ENCODE data around the gene GLIPR1.
A peak's percentile ranks its signal among the peaks of the same experiment; 100 is the strongest.
"Not testable (repeated sequence)": the region's sequence is repeated elsewhere in the genome, so short reads cannot be mapped to it uniquely, and the experiment has no call there.

Gene GLIPR1

DNA sequence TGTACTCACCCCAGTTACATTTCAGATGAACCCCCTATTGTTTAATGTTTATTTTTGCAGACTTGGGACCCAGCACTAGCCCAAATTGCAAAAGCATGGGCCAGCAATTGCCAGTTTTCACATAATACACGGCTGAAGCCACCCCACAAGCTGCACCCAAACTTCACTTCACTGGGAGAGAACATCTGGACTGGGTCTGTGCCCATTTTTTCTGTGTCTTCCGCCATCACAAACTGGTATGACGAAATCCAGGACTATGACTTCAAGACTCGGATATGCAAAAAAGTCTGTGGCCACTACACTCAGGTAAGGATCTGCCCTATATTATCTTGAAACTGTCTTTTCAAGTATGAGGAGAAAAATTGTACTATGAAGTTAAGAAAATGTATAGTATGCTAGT, 1.2 kb downstream of the GLIPR1 start:
- FAIRE-seq, result peak; percentile 82

DNA sequence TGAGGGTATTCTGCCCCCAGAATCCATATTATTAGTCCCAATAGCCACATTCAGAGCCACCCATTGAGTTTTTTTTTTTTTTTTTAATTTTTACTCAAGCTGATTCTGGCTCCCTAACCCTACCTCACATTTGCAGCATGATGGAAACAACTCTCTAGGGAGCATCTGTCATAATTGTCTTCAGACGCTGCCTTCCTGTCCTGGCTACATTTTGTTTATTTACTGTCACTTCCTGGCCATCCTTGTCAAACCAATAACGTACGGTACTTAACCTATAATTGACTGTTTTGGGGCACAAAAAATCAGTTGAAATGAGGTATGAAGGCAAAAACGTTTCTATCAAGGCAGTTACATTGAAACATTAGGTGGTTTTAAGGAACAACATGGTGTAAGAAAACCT, 2.1 kb downstream of the GLIPR1 start:
- FAIRE-seq (peak; percentile 67), DNase-seq (ENCODE audit: insufficient read length, low spot score) (no peak)
- TF ChIP-seq POLR2A (IDR thresholded peaks at IDR 0.05; ENCODE audit: low read depth, low read length), result no peak

More for the DNA sequence above, 1.2 kb downstream of the GLIPR1 start:
- DNase-seq (ENCODE audit: insufficient read length, low spot score), result no peak
- no peak for TF ChIP-seq POLR2A (IDR thresholded peaks at IDR 0.05; ENCODE audit: low read depth, low read length)

DNA sequence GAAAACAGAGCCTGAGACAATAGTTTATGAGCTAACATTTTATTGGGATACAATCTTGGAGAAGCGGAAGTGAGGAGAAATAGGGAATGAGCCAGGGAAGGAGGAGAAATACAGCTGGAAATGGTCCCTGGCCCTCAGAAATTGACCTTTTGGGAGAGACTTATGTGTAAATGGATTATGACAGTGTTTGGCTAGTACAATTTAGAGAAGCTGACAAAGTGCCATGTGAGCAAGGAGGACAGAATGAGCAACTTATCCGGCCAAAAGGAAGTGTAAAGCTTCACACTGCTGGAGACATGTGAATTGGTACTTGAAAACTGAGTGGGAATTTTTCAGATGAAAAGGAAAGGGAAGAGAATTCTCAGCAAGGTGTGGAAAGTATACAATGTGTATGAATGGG, 2.9 kb downstream of the GLIPR1 start:
- FAIRE-seq, result peak; percentile 30
- no peak for DNase-seq (ENCODE audit: insufficient read length, low spot score)
- TF ChIP-seq POLR2A (IDR thresholded peaks at IDR 0.05; ENCODE audit: low read depth, low read length), result no peak

DNA sequence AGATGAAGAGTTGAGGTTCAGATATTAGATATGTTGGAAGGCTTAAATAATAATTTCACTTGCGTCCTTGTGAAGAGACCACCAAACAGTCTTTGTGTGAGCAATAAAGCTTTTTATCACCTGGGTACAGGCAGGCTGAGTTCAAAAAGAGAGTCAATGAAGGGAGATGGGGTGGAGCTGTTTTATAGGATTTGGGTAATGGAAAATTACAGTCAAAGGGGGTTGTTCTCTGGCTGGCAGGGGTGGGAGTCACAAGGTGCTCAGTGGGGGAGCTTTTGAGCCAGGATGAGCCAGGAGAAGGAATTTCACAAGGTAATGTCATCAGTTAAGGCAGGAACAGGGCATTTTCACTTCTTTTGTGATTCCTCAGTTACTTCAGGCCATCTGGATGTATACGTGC, 3.9 kb downstream of the GLIPR1 start:
- not testable (repeated sequence) for DNase-seq (ENCODE audit: insufficient read length, low spot score); FAIRE-seq

DNA sequence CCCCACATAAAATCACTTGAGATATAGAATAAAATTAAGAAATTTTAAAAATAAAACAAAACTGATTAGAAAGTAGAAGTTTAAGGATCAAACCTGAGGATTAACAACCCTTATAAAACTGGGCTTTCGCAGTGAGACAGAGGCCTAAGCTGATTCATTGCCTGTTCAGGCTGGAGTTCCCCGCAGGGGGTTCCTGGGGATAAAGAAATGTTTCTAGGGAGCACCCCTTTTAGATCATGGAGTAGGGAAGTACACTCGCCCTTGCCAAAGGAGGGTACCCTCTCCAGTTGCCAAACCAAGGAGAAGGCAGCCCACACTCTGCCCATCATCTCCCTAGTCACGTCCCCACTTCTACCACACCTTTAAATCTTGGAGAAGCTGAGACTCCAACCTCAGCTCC, 6.8 kb downstream of the GLIPR1 start:
- TF ChIP-seq POLR2A (IDR thresholded peaks at IDR 0.05; ENCODE audit: low read depth, low read length), result no peak
- DNase-seq (ENCODE audit: insufficient read length, low spot score), result no peak
- FAIRE-seq, result no peak

DNA sequence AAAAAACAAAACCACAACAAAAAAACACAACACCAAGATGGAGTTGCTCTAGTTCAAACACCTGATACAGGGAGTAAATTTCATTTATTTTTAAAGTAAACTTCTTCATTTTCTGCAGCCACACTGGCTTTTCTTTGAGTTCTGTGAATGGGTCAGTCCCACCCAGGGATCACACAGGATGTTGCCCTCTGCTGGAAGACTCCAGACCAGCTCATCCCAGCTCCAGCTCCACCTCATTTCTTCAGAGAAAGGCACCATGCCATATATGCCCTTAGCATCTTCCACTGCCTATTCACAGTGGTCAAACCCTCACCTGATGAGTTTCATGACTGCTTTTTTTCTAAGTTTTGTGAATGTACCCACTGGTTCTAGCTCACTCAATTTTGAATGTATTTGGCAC, 8.0 kb downstream of the GLIPR1 start:
- no peak for DNase-seq (ENCODE audit: insufficient read length, low spot score)
- peak; percentile 91 for FAIRE-seq

DNA sequence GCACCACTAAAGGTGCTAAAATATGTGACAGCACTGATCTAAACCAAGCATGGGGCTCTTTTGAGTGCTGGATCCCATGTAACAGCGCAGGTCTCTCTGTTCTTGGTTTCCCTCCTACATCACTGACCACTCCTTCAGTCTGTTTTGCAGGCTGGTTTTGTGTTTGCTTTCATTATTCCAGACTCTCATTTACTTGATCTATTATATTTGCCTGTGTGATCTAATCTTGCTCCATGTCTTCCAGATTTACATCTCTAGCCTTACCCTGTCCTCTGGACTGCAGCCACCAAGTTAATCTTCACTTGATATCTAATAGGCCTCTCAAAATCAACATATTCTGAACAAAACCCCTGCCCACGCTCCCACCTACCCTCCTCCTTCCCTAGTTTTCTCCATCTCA, 8.6 kb downstream of the GLIPR1 start:
- FAIRE-seq (no peak), DNase-seq (ENCODE audit: insufficient read length, low spot score) (no peak)
- TF ChIP-seq POLR2A (IDR thresholded peaks at IDR 0.05; ENCODE audit: low read depth, low read length), result no peak

More for the DNA sequence above, 8.0 kb downstream of the GLIPR1 start:
- TF ChIP-seq POLR2A (IDR thresholded peaks at IDR 0.05; ENCODE audit: low read depth, low read length), result no peak

DNA sequence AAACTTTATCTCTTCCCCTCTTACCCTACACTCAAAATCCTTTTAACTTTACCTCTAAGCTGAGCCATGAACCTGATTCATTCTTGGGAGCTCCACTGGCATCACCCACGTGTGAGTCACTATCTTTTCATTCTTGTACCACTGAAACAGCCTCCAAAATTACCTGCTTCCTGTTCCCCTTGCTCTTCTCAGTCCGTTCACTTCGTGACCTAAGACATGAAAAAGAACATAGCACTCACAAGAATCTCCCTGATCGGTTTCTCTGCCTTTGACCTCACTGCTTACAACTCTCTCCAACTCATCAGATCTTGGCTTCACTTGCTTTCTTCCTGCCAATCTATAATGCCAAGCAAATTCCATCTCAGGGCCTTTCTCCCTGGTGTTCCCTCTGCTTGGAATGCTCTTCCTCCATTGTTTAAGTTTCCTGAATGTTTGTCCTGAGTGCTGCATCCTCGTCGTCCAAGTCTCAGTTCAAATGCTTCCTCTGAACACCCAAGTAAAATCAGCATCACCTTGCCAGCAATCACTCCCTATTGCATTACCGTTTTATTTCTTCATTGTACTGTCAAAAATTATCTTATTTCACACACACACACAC, 9.2 kb downstream of the GLIPR1 start:
- no peak for DNase-seq (ENCODE audit: insufficient read length, low spot score)
- TF ChIP-seq POLR2A (IDR thresholded peaks at IDR 0.05; ENCODE audit: low read depth, low read length), result no peak
- FAIRE-seq, result peak; percentile 99

DNA sequence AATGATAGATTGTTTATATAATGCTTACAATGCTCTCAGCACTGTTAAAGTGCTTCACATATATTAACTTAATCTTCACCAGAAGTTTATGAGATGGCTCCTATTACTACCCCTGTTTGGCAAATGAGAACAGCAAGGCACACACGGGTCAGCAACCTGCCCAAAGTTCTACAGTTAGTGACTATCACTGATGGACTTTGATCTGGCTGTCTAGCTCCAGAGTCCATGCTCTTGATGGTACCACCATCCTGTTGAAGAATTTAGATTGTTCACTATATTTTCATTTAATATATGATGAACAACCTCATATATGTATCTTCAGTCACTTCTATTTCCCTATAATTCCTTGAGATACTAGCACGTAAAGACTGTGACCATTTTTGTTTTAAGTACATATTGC, 10.6 kb downstream of the GLIPR1 start:
- TF ChIP-seq POLR2A (IDR thresholded peaks at IDR 0.05; ENCODE audit: low read depth, low read length), result no peak
- peak; percentile 33 for FAIRE-seq

DNA sequence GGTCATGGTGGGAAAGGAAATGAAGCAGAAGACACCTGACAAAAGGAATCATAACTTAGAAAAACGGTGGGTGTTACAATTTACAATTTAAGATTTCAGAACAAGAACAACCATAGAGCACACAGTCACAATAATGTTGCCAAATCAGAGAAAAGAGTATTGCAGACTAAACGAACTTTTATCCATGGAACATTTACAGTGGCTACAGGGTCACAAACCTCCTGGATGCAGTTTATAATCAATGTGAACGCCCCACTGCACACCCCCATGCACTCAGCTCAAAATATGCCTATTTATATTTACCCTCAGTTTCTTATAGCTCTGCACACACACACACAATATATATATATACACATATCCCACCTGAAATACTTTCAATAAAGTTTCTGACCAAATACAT, 22.9 kb downstream of the GLIPR1 start:
- DNase-seq (ENCODE audit: insufficient read length, low spot score), result no peak
- TF ChIP-seq POLR2A (IDR thresholded peaks at IDR 0.05; ENCODE audit: low read depth, low read length), result no peak
- FAIRE-seq, result no peak

More for the DNA sequence above, 10.6 kb downstream of the GLIPR1 start:
- no peak for DNase-seq (ENCODE audit: insufficient read length, low spot score)

DNA sequence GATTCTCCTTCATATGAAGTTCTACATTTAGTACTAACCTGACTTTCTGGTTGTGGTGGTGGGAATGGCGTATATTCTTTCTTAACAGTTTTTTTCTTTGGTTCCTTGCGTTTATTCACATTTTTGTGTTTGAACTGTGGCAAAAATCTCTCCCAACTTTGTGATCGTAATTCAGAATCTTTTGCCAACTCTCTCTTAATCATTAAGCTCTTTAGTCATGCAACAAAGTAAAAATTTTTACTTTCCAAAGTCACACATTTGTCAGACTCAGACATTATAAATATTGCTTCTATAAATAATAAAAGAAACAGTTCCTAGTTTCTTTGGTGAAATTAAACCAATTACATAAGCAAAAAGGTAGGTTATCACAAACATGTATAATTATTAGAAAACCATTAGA, 23.3 kb downstream of the GLIPR1 start:
- TF ChIP-seq POLR2A (IDR thresholded peaks at IDR 0.05; ENCODE audit: low read depth, low read length), result no peak
- FAIRE-seq (no peak), DNase-seq (ENCODE audit: insufficient read length, low spot score) (no peak)

DNA sequence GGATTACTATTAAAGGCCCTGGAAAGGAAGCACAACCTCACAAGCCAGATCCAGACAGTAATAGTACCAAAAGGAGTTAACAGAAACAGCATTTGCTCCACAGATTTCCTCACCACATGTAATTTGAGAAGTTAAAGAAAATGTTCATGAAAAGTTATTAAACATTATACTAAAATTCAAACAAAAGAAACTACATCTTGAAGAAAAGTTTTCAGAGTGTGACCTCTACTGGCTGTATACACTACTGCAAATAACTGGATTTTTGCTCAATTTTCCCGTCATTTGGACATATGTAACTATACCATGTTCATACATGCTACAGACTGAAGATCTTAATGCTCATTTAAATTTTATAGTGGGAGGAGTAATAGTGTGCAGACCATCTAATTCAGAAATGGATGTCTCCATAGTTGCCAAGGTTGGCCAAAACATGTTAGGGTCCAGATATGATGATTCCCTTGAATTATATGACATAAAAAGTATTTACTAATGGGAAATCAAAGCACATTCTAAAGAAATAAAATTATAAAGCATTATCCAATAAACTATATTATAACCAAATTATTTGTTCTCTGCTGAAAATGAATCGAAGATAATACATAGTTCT, 25.3 kb downstream of the GLIPR1 start:
- peak; percentile 11 for FAIRE-seq
- no peak for TF ChIP-seq POLR2A (IDR thresholded peaks at IDR 0.05; ENCODE audit: low read depth, low read length)
- DNase-seq (ENCODE audit: insufficient read length, low spot score), result no peak

DNA sequence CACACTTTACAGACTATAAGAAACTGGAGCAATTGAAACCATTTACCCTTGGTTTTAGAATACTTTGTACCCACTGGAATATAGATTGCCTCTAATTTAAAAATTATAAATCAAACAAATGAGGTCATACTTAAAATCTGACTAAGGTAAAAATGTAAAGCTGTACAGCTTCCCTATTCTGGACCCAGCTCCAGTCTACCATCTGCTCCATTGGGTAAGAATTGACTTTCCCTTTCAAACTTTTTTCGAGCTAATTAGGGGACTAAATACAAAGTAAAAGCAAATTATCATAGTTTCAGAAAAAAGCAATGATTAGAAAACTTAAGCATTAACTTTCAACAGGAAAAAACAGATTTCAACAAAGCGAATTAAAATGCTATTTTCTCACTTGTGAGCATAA, 26.5 kb downstream of the GLIPR1 start:
- TF ChIP-seq POLR2A (IDR thresholded peaks at IDR 0.05; ENCODE audit: low read depth, low read length), result no peak
- peak; percentile 27 for FAIRE-seq

DNA sequence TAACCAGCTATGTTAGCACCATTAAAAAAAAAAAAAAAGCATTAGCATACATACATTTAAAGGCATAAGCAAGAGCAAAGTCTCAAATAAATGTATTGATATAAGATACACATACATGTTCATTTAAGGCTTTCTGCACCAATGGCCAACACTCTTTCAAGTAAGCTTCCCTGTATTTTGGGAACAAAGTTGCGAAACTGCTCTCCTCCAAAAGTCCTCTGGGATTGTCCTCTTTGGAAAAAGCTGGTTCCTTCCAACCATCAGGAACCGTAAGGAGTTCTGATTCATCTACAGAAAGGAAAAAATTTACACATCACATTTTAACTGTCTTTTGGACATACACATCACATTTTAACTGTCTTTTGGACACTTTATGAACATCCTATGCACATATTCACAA, 27.6 kb downstream of the GLIPR1 start:
- DNase-seq (ENCODE audit: insufficient read length, low spot score) (no peak), FAIRE-seq (peak; percentile 69)
- no peak for TF ChIP-seq POLR2A (IDR thresholded peaks at IDR 0.05; ENCODE audit: low read depth, low read length)

More for the DNA sequence above, 26.5 kb downstream of the GLIPR1 start:
- DNase-seq (ENCODE audit: insufficient read length, low spot score), result no peak

DNA sequence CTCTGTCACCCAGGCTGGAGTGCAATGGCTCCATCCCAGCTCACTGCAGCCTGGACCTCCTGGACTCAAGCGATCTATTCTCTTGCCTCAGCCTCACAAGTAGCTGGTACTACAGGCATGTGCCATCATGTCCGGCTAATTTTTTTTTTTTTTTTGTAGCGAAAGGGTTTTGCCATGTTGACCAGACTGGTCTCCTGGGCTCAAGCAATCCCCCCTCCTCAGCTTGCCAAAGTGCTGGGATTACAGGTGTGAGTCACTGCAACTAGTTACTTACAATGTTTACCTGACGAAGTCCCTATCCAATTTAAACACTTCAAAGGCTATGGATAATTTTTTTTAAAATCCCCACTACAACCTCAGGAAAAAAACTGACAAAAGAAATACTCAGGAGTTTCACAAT, 29.1 kb downstream of the GLIPR1 start:
- no peak for TF ChIP-seq POLR2A (IDR thresholded peaks at IDR 0.05; ENCODE audit: low read depth, low read length)
- FAIRE-seq (no peak), DNase-seq (ENCODE audit: insufficient read length, low spot score) (no peak)

Data from H54 (cell line).